Nephron progenitor cell (in vitro differentiated cells): ENCODE measurements around the gene CAMK1D.

Experiments
- DNase-seq: peaks from one replicate; pipeline ENCODE4 v3.0.0; 2021
- H3K27ac Mint-ChIP-seq: 2 replicates; pipeline ENCODE4 v1.8.0; 2021; ENCODE audit warnings: mild to moderate bottlenecking, moderate library complexity, mixed read lengths
- H3K27me3 Mint-ChIP-seq: 2 replicates; pipeline ENCODE4 v1.8.0; 2021; ENCODE audit warnings: mild to moderate bottlenecking, low read depth, mixed read lengths; ENCODE audit not compliant: poor library complexity
- H3K36me3 Mint-ChIP-seq: 2 replicates; pipeline ENCODE4 v1.8.0; 2021; ENCODE audit warnings: low read depth, mixed read lengths
- H3K4me1 Mint-ChIP-seq: 2 replicates; pipeline ENCODE4 v1.8.0; 2021; ENCODE audit warnings: mixed read lengths
- H3K4me3 Mint-ChIP-seq: 2 replicates; pipeline ENCODE4 v1.8.0; 2021; ENCODE audit warnings: mild to moderate bottlenecking, moderate library complexity, mixed read lengths
- H3K9me3 Mint-ChIP-seq: 2 replicates; pipeline ENCODE4 v1.8.0; 2021; ENCODE audit warnings: mild to moderate bottlenecking, moderate library complexity, mixed read lengths
- TF ChIP-seq, protein P1 (sequence below): fragments of 200-600 bp; sonication (generic); IDR thresholded peaks from 2 replicates; pipeline ENCODE4 v1.5.0; 2021; ENCODE audit warnings: antibody characterized with exemption

Gene CAMK1D

DNA sequence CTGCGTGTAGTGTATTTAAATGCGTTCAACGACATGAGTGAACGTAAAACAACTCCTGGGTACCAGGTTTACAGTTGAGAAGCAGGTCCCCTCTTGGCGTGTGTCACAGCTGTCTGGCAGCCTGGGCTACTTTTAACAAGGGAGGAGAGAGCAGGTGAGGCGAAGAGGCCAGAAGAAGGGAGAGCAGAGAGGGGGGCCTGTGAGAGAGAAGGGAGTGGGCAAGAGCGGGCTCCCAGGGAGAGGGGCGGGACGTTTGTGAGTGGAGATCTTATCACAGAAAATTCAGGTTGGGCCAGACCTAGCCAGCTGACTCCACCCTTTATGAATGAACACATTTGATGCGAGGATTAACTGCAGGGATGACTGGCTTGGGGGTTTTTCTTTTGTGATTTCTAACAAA, 154.0 kb downstream of the CAMK1D start:
- TF ChIP-seq, protein P1, sequence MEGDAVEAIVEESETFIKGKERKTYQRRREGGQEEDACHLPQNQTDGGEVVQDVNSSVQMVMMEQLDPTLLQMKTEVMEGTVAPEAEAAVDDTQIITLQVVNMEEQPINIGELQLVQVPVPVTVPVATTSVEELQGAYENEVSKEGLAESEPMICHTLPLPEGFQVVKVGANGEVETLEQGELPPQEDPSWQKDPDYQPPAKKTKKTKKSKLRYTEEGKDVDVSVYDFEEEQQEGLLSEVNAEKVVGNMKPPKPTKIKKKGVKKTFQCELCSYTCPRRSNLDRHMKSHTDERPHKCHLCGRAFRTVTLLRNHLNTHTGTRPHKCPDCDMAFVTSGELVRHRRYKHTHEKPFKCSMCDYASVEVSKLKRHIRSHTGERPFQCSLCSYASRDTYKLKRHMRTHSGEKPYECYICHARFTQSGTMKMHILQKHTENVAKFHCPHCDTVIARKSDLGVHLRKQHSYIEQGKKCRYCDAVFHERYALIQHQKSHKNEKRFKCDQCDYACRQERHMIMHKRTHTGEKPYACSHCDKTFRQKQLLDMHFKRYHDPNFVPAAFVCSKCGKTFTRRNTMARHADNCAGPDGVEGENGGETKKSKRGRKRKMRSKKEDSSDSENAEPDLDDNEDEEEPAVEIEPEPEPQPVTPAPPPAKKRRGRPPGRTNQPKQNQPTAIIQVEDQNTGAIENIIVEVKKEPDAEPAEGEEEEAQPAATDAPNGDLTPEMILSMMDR, result no peak
- H3K4me3 Mint-ChIP-seq, result no peak overlapping the region
- H3K9me3 Mint-ChIP-seq, result peaks cover 5% of the 10 kb centered on the region
- H3K27me3 Mint-ChIP-seq, result peaks cover 15% of the 10 kb centered on the region
- DNase-seq, result no peak
- peaks cover 34% of the 10 kb centered on the region for H3K4me1 Mint-ChIP-seq
- peaks cover 2% of the 10 kb centered on the region for H3K36me3 Mint-ChIP-seq
- no peak overlapping the region for H3K27ac Mint-ChIP-seq

DNA sequence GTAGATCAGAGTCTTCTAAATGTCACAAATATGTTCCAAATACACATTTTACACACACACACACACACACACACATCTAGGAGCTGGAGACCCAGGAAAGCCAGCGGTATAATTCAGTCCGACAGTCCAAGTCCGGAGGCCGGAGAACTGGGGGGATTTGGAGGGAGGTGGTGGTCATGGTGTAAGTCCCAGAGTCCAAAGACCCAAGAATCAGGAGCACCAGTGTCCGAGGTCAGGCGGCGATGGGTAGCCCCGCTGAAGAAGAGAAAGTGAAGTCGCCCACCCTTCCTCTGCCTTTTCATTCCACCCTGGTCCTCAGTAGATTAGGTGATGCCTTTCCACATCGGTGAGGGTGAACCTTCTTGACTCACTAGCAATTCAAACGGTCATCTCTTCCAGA, 154.8 kb downstream of the CAMK1D start:
- TF ChIP-seq, protein P1, result no peak
- H3K9me3 Mint-ChIP-seq, result peaks cover 11% of the 10 kb centered on the region
- H3K27ac Mint-ChIP-seq, result no peak overlapping the region
- no peak overlapping the region for H3K4me3 Mint-ChIP-seq
- H3K36me3 Mint-ChIP-seq, result peaks cover 8% of the 10 kb centered on the region
- no peak for DNase-seq
- peaks cover 15% of the 10 kb centered on the region for H3K27me3 Mint-ChIP-seq
- H3K4me1 Mint-ChIP-seq, result peaks cover 32% of the 10 kb centered on the region

DNA sequence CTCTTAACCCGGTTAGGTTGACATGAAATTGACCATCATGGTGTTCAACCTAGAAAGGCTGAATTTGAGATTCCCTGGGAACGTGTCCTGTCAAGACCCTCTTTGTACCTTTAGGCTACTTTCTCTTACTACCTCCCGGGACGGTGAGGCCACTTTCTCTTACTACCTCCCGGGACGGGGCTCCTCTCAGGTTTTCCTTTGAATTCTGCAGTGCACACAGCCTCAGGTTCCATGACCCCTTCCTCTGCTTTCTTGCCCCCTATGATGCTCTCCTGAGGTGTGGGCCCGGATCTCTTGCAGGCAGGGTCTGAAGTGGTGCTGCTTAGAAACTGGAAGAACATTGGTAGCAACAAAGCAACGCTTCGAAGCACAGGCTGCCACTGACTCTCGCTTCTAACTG, 155.3 kb downstream of the CAMK1D start:
- TF ChIP-seq, protein P1, result no peak
- H3K4me1 Mint-ChIP-seq, result peaks cover 27% of the 10 kb centered on the region
- H3K27me3 Mint-ChIP-seq, result peaks cover 12% of the 10 kb centered on the region
- H3K4me3 Mint-ChIP-seq, result no peak overlapping the region
- H3K36me3 Mint-ChIP-seq, result peaks cover 8% of the 10 kb centered on the region
- no peak for DNase-seq
- no peak overlapping the region for H3K27ac Mint-ChIP-seq
- peaks cover 11% of the 10 kb centered on the region for H3K9me3 Mint-ChIP-seq

DNA sequence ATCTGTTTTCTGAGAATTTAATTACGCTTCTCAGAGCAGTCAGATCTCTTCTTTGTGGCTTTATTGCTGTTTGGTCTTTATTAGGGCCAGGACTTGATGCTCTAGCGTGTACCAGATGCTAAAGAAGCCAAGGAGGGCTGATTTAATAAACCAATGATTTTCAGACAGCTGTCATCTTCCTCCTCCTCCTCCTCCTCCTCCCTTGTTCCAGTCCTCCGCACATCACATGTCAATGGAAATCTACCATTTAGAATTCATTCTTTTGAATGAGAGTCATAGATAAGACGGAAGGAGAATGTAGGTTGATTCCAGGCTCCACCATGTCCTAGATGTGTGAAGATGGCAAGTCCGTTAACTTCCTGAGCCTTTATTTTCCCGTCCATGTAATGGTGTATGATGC, 156.3 kb downstream of the CAMK1D start:
- Mint-ChIP-seq H3K27me3 (peaks cover 12% of the 10 kb centered on the region), H3K36me3 (peaks cover 8% of the 10 kb centered on the region), H3K27ac (no peak overlapping the region), H3K9me3 (peaks cover 11% of the 10 kb centered on the region), H3K4me3 (no peak overlapping the region), H3K4me1 (peaks cover 29% of the 10 kb centered on the region)
- DNase-seq, result no peak
- TF ChIP-seq, protein P1, result no peak

DNA sequence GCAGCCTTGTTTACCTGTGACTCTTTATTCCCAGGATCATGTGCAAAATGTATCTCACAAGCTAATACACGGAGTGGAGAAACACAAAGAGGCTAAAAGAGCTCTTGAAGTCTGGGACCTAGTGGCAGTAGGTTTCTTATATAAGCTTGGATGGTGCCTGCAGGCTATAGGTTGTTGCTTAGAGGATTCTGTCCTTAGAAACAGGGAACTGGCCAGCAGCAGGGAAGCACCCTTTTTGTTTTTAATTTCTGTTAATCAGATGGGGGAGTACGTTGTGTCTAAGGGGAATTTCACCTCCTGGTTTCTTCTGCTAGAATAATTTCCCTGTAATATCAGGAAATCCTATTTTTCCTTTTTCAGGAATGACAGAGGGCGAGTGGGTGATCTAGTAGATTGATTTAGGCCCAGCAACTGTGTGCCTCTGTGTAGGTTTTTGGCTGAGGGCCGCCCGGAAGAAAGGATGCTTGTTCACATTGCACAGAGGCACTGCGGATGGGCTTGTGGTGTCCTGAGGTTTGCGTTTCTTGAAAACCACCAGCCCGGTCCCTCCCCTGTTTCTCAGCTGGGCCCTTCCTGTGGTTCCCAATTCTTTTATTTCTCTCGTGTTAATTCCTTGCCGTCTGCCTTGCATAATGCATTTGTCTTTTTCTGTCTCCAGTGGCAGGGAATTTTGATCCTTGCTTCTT, 158.0 kb downstream of the CAMK1D start:
- Mint-ChIP-seq H3K27ac (no peak overlapping the region), H3K36me3 (peaks cover 8% of the 10 kb centered on the region), H3K27me3 (peaks cover 15% of the 10 kb centered on the region), H3K4me3 (no peak overlapping the region), H3K9me3 (peaks cover 11% of the 10 kb centered on the region), H3K4me1 (peaks cover 27% of the 10 kb centered on the region)
- no peak for DNase-seq
- TF ChIP-seq, protein P1, result no peak

DNA sequence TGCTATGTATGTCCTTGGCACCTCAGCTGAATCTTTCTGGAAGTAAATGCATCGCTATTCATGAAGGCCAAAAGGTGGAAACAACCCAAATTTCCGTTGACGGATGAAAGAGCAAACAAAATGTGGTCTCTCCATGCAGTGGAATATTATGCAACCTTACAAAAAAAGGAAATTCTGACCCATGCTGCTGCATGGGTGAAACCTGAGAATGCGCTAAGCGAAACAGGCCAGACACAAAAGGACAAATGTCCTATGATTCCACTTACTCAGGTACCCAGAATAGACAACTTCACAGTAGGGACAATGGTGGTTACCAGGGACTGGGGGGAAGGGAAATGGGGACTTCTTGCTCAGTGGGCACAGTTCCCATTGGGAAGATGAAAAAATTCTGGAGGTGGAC, 158.8 kb downstream of the CAMK1D start:
- no peak for DNase-seq
- Mint-ChIP-seq H3K27ac (no peak overlapping the region), H3K27me3 (peaks cover 15% of the 10 kb centered on the region), H3K9me3 (peaks cover 11% of the 10 kb centered on the region), H3K4me1 (peaks cover 31% of the 10 kb centered on the region), H3K36me3 (peaks cover 8% of the 10 kb centered on the region), H3K4me3 (no peak overlapping the region)
- TF ChIP-seq, protein P1, result no peak
